ENCODE data around the gene TMEM117. TPM values are rescaled to one million over a fixed set of nuclear protein-coding genes. Genes with fewer than 3 reads are reported as not detected.

TMEM117 gene
- total and polyA plus RNA-seq, 2 donors (not counting 3 experiments of a cell fraction or from before 2014, with no cell fraction given) = 1.2 to 3.8 TPM

DNA sequence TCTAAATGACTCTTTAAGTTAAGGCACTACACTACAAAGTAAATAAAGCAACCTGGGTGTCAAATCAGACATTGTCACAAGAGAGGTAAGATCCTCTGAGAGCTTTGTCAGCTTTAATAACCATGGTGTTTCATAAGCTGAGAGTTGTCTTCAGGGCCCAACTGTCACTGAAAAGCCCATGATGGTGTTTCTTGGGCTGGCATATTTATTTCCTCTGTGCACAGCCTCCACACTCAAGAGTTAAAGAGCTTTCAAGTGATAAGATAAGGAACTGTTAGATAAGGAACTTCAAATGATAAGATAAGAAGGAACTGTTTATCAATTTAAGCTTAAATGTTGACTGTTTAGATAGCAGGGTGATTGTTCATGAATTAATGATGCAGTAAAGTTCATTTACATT lies 495.4 kb downstream of the TMEM117 start:
- Histone ChIP-seq H3K36me3 (ENCODE audit: control insufficient read depth in 2 of 2, extremely low read depth in 1 of 2, insufficient read depth in 2 of 2, low read length in 2 of 2) (no peaks in the 10 kb centered on the region), H3K9me3 (replicated peaks; ENCODE audit: control insufficient read depth, insufficient read depth, low read length) (no peaks in the 10 kb centered on the region), H3K9ac (replicated peaks; ENCODE audit: extremely low read depth, insufficient read depth, low read length) (no peak overlapping the region), H3K4me3 (replicated peaks in 1 of 3; ENCODE audit: insufficient read depth in 1 of 3, low read depth in 1 of 3, low read length in 3 of 3) (no peak overlapping the region), H3K79me2 (ENCODE audit: control insufficient read depth, insufficient read depth, low read length) (no peaks in the 10 kb centered on the region), H3K4me2 (ENCODE audit: insufficient read depth, low read length) (no peak overlapping the region), H2AFZ (ENCODE audit: low read depth, low read length) (no peak overlapping the region), H3K27me3 (ENCODE audit: control insufficient read depth in 2 of 2, insufficient read depth in 2 of 2, low read length in 2 of 2) (no peaks in the 10 kb centered on the region), H3K4me1 (ENCODE audit: control insufficient read depth, extremely low read depth, insufficient read depth, low read length) (no peaks in the 10 kb centered on the region), H4K20me1 (replicated peaks; ENCODE audit: control insufficient read depth, extremely low read depth, insufficient read depth, low read length) (no peaks in the 10 kb centered on the region), H3K27ac (ENCODE audit: insufficient read depth, low read depth, low read length) (no peak overlapping the region), H3K9me1 (replicated peaks; ENCODE audit: control insufficient read depth, extremely low read depth, insufficient read depth, low read length) (no peaks in the 10 kb centered on the region)
- no peak for TF ChIP-seq EZH2 (IDR thresholded peaks at IDR 0.05; ENCODE audit: borderline replicate concordance, low read depth, low read length, severe bottlenecking)
- no peak for TF ChIP-seq JUN (IDR thresholded peaks at IDR 0.05; ENCODE audit: borderline replicate concordance, insufficient read depth, insufficient read length, low read depth)
- TF ChIP-seq, protein P1, sequence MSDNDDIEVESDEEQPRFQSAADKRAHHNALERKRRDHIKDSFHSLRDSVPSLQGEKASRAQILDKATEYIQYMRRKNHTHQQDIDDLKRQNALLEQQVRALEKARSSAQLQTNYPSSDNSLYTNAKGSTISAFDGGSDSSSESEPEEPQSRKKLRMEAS (IDR thresholded peaks at IDR 0.05; ENCODE audit: insufficient read depth, insufficient read length) = no peak
- no peak for TF ChIP-seq MYC (IDR thresholded peaks at IDR 0.05; ENCODE audit: low read depth, low read length)
- no peak for TF ChIP-seq POLR2A (IDR thresholded peaks at IDR 0.05; ENCODE audit: low read depth, low read length)
- DNase-seq (ENCODE audit: low read depth, low spot score) = no peak
- ChIA-PET CTCF (interaction anchor here (1.6 kb wide), 1 partner anchor 10 kb away, joined by 4 read pairs; no protein-coding TSS in a partner anchor), POLR2A (no interaction called here)
- FAIRE-seq = no peak
- no TSS peak for BruUV-seq (replicated peaks)
- intact Hi-C loops (cut with micrococcal nuclease) (no loop called here), dilution Hi-C loops (cut with MboI; ENCODE audit: extremely low pct_ligation_motif_present, low sequenced_read_pairs) (no loop called here)

GRCh38 chr12:44334347-44334746 lies 498.5 kb downstream of the TMEM117 start:
- H3K27ac ChIP-seq (ENCODE audit: insufficient read depth, low read depth, low read length) = no peak overlapping the region
- H3K27me3 ChIP-seq (ENCODE audit: control insufficient read depth in 2 of 2, insufficient read depth in 2 of 2, low read length in 2 of 2) = no peaks in the 10 kb centered on the region
- no peaks in the 10 kb centered on the region for H3K79me2 ChIP-seq (ENCODE audit: control insufficient read depth, insufficient read depth, low read length)
- no peak overlapping the region for H3K4me2 ChIP-seq (ENCODE audit: insufficient read depth, low read length)
- H3K9me1 ChIP-seq (replicated peaks; ENCODE audit: control insufficient read depth, extremely low read depth, insufficient read depth, low read length) = no peaks in the 10 kb centered on the region
- H3K9me3 ChIP-seq (replicated peaks; ENCODE audit: control insufficient read depth, insufficient read depth, low read length) = no peaks in the 10 kb centered on the region
- dilution Hi-C loops (cut with MboI; ENCODE audit: extremely low pct_ligation_motif_present, low sequenced_read_pairs) (no loop called here), intact Hi-C loops (cut with micrococcal nuclease) (no loop called here)
- BruUV-seq (replicated peaks) = no TSS peak
- POLR2A ChIA-PET = no interaction called here
- H3K9ac ChIP-seq (replicated peaks; ENCODE audit: extremely low read depth, insufficient read depth, low read length) = no peak overlapping the region
- H3K36me3 ChIP-seq (ENCODE audit: control insufficient read depth in 2 of 2, extremely low read depth in 1 of 2, insufficient read depth in 2 of 2, low read length in 2 of 2) = no peaks in the 10 kb centered on the region
- no peaks in the 10 kb centered on the region for H4K20me1 ChIP-seq (replicated peaks; ENCODE audit: control insufficient read depth, extremely low read depth, insufficient read depth, low read length)
- H3K4me3 ChIP-seq (replicated peaks in 1 of 3; ENCODE audit: insufficient read depth in 1 of 3, low read depth in 1 of 3, low read length in 3 of 3) = no peak overlapping the region
- FAIRE-seq (no peak), DNase-seq (ENCODE audit: low read depth, low spot score) (no peak)
- CTCF ChIA-PET = no interaction called here
- TF ChIP-seq POLR2A (IDR thresholded peaks at IDR 0.05; ENCODE audit: low read depth, low read length) = no peak
- TF ChIP-seq, protein P2, sequence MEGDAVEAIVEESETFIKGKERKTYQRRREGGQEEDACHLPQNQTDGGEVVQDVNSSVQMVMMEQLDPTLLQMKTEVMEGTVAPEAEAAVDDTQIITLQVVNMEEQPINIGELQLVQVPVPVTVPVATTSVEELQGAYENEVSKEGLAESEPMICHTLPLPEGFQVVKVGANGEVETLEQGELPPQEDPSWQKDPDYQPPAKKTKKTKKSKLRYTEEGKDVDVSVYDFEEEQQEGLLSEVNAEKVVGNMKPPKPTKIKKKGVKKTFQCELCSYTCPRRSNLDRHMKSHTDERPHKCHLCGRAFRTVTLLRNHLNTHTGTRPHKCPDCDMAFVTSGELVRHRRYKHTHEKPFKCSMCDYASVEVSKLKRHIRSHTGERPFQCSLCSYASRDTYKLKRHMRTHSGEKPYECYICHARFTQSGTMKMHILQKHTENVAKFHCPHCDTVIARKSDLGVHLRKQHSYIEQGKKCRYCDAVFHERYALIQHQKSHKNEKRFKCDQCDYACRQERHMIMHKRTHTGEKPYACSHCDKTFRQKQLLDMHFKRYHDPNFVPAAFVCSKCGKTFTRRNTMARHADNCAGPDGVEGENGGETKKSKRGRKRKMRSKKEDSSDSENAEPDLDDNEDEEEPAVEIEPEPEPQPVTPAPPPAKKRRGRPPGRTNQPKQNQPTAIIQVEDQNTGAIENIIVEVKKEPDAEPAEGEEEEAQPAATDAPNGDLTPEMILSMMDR (IDR thresholded peaks at IDR 0.05; ENCODE audit: extremely low read depth in 1 of 2, insufficient read depth in 1 of 2, low read depth in 1 of 2, low read length in 2 of 2) = no peak
- no peak for TF ChIP-seq POLR2AphosphoS5 (IDR thresholded peaks at IDR 0.05; ENCODE audit: insufficient read depth, low read depth, low read length)
- TF ChIP-seq MYC (IDR thresholded peaks at IDR 0.05; ENCODE audit: low read depth, low read length) = no peak
- no peak for TF ChIP-seq GATA2 (IDR thresholded peaks at IDR 0.05; ENCODE audit: insufficient read depth, insufficient read length, low read depth, low read length)
- H2AFZ ChIP-seq (ENCODE audit: low read depth, low read length) = no peak overlapping the region
- no peaks in the 10 kb centered on the region for H3K4me1 ChIP-seq (ENCODE audit: control insufficient read depth, extremely low read depth, insufficient read depth, low read length)

Measured in endothelial cell of umbilical vein (primary cell).